Kidney (tissue), 14 donors: ENCODE measurements around the gene APLP2. TPM values are rescaled to one million over a fixed set of nuclear protein-coding genes. Genes with fewer than 3 reads are reported as not detected.

Source experiments
- DNase-seq, 5 donors: peaks; one replicate each; pipeline ENCODE4 v3.0.0-alpha.2; 2013 to 2020
- FAIRE-seq: peaks from 2 replicates; lab custom pipeline; 2012; peaks lifted over from hg19 to GRCh38; lab: Jason Lieb, UNC
- H3K27ac ChIP-seq, 2 donors: one replicate each; pipeline ENCODE4 v1.7.0; 2013; ENCODE audit warnings: low read depth in 2 of 2, low read length in 2 of 2, inconsistent platforms in 1 of 2
- H3K27me3 ChIP-seq: one replicate; pipeline ENCODE4 v1.7.1; 2013; ENCODE audit warnings: low read length, inconsistent platforms; ENCODE audit not compliant: control insufficient read depth, insufficient read depth
- H3K36me3 ChIP-seq, 3 donors: one replicate each; pipeline versions ENCODE4 v1.7.0 to v1.7.1; 2013; ENCODE audit warnings: low read length in 3 of 3, control low read depth in 1 of 3, inconsistent platforms in 1 of 3; ENCODE audit not compliant: insufficient read depth in 3 of 3, control insufficient read depth in 2 of 3
- H3K4me1 ChIP-seq, 3 donors: one replicate each; pipeline versions ENCODE4 v1.7.0 to v1.7.1; 2013; ENCODE audit warnings: low read length in 3 of 3, inconsistent platforms in 1 of 3, low read depth in 1 of 3; ENCODE audit not compliant: control insufficient read depth in 2 of 3, insufficient read depth in 2 of 3
- H3K4me3 ChIP-seq, 3 donors: one replicate each; pipeline versions ENCODE4 v1.7.0 to v1.8.1; 2013; ENCODE audit warnings: low read length in 3 of 3, control low read depth in 1 of 3, inconsistent platforms in 1 of 3
- H3K9ac ChIP-seq, 3 donors: one replicate each; pipeline versions ENCODE4 v1.7.0 to v1.7.1; 2013; ENCODE audit warnings: low read length in 3 of 3, control low read depth in 1 of 3, inconsistent platforms in 1 of 3
- H3K9me3 ChIP-seq, 3 donors: one replicate each; pipeline versions ENCODE4 v1.7.0 to v1.7.1; 2013; ENCODE audit warnings: low read length in 3 of 3, control low read depth in 1 of 3, inconsistent platforms in 1 of 3; ENCODE audit not compliant: control insufficient read depth in 2 of 3, insufficient read depth in 1 of 3
- intact Hi-C: fragments of 100-400 bp; cut with DNase I; formaldehyde crosslinking; loops from one replicate; pipeline ENCODE4 v1.11.1; 2022
- polyA plus RNA-seq: library from polyadenylated mRNA; stranded (reverse); fragments of 350-450 nt; fragmentation: Illumina TruSeq; extraction: RNeasy Lipid Tissue Mini Kit (QIAGEN cat#74804); gene quantifications from one replicate; pipeline ENCODE4 v1.2.3, GENCODE V29; 2014; ENCODE audit warnings: low read depth, low replicate concordance; ENCODE audit not compliant: insufficient read depth
- total RNA-seq: library from RNA; stranded (reverse); fragmentation: NEBNext Ultra II Directional; extraction: Animal tissue kit (Norgen Biotek cat#: 25700); gene quantifications from one replicate; pipeline ENCODE4 v1.2.1, GENCODE V29; 2021
- TF ChIP-seq, protein P1 (sequence below): IDR thresholded peaks from 3 replicates; pipeline ENCODE4 v1.5.1; 2012; ENCODE audit warnings: mild to moderate bottlenecking, moderate library complexity, borderline replicate concordance; ENCODE audit not compliant: insufficient read depth; ENCODE audit errors: extremely low read depth
- donor health status: control.
- donor health status: control.
- donor health status: control.
- donor health status: control.
- donor health status: control.
- donor health status: DM: yes; HTN: yes; CAD: no.
- donor health status: Normal renal cell carcinoma (clear cell type).

The APLP2 gene
- total and polyA plus RNA-seq, 2 donors from 2014 or later: 338 to 502 TPM

DNA sequence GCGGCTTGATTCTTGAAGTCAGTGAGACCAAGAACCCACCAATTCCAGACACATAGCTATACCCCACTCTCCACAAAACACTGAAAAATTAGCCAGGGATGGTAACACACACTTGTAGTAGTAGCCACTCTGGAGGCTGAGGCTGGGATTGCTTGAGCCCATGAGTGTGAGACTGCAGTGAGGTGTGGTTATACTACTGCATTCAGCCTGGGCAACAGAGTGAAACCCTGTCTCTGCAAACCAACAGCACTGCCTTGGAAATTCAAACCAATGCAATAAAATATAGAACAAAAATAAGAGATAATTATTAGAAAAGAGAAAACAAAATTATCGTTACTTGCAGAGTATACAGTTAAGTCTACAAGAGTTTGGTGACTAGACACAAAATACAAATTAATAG lies 46.9 kb upstream of the APLP2 start:
- Histone ChIP-seq H3K27me3 (no peaks in the 10 kb centered on the region), H3K36me3 (no peaks in the 10 kb centered on the region), H3K9ac (no peak overlapping the region), H3K4me3 (no peak overlapping the region), H3K9me3 (no peaks in the 10 kb centered on the region), H3K4me1 (peaks cover 0 to 2% (median 0%) of the 10 kb centered on the region in 3 donors), H3K27ac (no peak overlapping the region)
- no peak for DNase-seq
- TF ChIP-seq, protein P1, sequence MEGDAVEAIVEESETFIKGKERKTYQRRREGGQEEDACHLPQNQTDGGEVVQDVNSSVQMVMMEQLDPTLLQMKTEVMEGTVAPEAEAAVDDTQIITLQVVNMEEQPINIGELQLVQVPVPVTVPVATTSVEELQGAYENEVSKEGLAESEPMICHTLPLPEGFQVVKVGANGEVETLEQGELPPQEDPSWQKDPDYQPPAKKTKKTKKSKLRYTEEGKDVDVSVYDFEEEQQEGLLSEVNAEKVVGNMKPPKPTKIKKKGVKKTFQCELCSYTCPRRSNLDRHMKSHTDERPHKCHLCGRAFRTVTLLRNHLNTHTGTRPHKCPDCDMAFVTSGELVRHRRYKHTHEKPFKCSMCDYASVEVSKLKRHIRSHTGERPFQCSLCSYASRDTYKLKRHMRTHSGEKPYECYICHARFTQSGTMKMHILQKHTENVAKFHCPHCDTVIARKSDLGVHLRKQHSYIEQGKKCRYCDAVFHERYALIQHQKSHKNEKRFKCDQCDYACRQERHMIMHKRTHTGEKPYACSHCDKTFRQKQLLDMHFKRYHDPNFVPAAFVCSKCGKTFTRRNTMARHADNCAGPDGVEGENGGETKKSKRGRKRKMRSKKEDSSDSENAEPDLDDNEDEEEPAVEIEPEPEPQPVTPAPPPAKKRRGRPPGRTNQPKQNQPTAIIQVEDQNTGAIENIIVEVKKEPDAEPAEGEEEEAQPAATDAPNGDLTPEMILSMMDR: no peak
- FAIRE-seq: peak; percentile 15
- intact Hi-C loops: no loop called here

DNA sequence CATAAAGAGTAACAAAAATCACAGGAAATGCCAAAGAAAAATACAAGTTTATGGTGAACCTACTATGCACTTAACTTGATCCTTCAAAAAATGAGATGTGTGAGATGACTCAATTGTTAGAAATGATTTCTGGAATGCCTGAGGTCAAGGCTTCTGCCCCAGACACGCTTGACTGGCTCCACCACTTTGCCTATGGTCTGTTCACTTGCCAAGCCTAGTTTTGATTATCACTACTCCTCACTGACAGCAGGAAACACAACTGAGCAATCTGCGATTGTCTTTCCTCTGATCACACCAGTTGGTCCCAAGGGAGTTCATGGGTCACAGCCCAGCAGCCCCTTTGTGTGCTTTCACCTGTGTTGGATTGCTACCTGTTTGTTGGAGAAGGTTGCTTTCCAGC lies 46.5 kb upstream of the APLP2 start:
- intact Hi-C loops: no loop called here
- no peak overlapping the region for H3K9ac ChIP-seq

DNA sequence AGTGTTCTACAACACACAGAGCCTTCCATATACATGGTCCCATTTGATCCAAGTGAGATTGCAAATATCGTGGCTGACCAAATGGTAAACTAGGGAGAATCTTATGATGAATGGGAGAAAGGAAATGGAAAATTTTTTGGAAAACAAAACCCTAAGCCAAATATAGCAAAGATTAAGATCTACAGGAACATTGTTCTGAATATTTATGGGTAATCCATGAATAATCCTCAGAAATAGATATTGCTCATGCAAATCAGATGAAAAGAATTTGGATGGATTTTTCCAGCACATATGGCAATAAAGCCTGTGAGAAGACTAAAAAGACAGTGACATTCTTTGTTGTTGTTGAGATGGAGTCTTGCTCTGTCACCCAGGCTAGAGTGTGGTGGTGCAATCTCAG lies 45.3 kb upstream of the APLP2 start:
- no peak for DNase-seq
- Histone ChIP-seq H3K9me3 (no peaks in the 10 kb centered on the region), H3K27ac (no peak overlapping the region), H3K4me3 (no peak overlapping the region), H3K9ac (no peak overlapping the region), H3K27me3 (no peaks in the 10 kb centered on the region), H3K36me3 (no peaks in the 10 kb centered on the region), H3K4me1 (peaks cover 0 to 2% (median 0%) of the 10 kb centered on the region in 3 donors)
- FAIRE-seq: no peak
- intact Hi-C loops: no loop called here
- TF ChIP-seq, protein P1: no peak

More for the DNA sequence above, 46.5 kb upstream of the APLP2 start:
- TF ChIP-seq, protein P1: no peak
- H3K4me1 ChIP-seq: peaks cover 0 to 2% (median 0%) of the 10 kb centered on the region in 3 donors
- no peaks in the 10 kb centered on the region for H3K9me3 ChIP-seq
- H3K36me3 ChIP-seq: no peaks in the 10 kb centered on the region
- FAIRE-seq: no peak
- DNase-seq: no peak
- no peak overlapping the region for H3K27ac ChIP-seq
- H3K4me3 ChIP-seq: no peak overlapping the region
- no peaks in the 10 kb centered on the region for H3K27me3 ChIP-seq

DNA sequence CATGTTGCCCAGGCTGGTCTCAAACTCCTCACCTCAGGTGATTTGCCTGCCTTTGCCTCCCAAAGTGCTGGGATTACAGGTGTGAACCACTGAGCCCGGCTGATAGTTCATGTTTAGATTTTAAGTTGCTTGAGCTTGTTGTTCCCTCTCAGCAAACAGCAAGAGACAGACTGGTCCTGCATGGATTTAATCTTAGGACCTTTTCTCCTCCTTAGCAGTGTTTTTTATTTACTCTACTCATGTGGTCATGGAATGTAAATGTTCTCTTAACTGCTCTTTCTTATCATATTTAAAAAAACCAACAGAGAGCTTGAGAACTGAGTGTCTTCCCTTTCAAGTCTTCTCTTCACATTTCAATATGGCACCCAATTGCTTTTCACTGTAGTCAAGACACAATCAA lies 44.3 kb upstream of the APLP2 start:
- H3K27ac ChIP-seq: no peak overlapping the region
- DNase-seq: no peak
- no peak for FAIRE-seq

More for the DNA sequence above, 44.3 kb upstream of the APLP2 start:
- TF ChIP-seq, protein P1: no peak
- intact Hi-C loops: no loop called here
- Histone ChIP-seq H3K27me3 (no peaks in the 10 kb centered on the region), H3K9ac (no peak overlapping the region), H3K36me3 (no peaks in the 10 kb centered on the region), H3K4me3 (no peak overlapping the region), H3K9me3 (no peaks in the 10 kb centered on the region), H3K4me1 (peaks cover 0 to 2% (median 0%) of the 10 kb centered on the region in 3 donors)
